ENCODE data around the gene RPL15.

GRCh38 chr3:23940775-23941174 lies 23.8 kb downstream of the RPL15 start:
- TF ChIP-seq CTCF (IDR thresholded peaks at IDR 0.05) (no peak), EZH2 (IDR thresholded peaks at IDR 0.05; ENCODE audit: borderline replicate concordance, insufficient read depth, low read depth, low read length, poor library complexity, severe bottlenecking) (no peak)
